Activated naive CD8-positive, alpha-beta T cell (primary cell): Measurements from ENCODE around the gene L3MBTL1.

ENCODE experiments used
- H3K27ac Mint-ChIP-seq: one replicate; pipeline ENCODE4 v1.8.0; 2021; ENCODE audit warnings: mixed read lengths
- H3K27me3 Mint-ChIP-seq: one replicate; pipeline ENCODE4 v1.8.0; 2021; ENCODE audit warnings: mixed read lengths
- H3K36me3 Mint-ChIP-seq: one replicate; pipeline ENCODE4 v1.8.0; 2021; ENCODE audit warnings: mixed read lengths
- H3K4me1 Mint-ChIP-seq: one replicate; pipeline ENCODE4 v1.8.0; 2021; ENCODE audit warnings: low read depth, mixed read lengths
- H3K4me3 Mint-ChIP-seq: one replicate; pipeline ENCODE4 v1.8.0; 2021; ENCODE audit warnings: mild to moderate bottlenecking, mixed read lengths
- H3K9me3 Mint-ChIP-seq: one replicate; pipeline ENCODE4 v1.8.0; 2021; ENCODE audit warnings: low read depth, mixed read lengths

Gene L3MBTL1

GRCh38 chr20:43520074-43520630 lies 12.7 kb downstream of the L3MBTL1 start:
- no peaks in the 10 kb centered on the region for H3K9me3 Mint-ChIP-seq
- H3K27me3 Mint-ChIP-seq: peaks cover 2% of the 10 kb centered on the region
- H3K4me3 Mint-ChIP-seq: no peak overlapping the region
- peaks cover 4% of the 10 kb centered on the region for H3K36me3 Mint-ChIP-seq
- H3K4me1 Mint-ChIP-seq: peaks cover 15% of the 10 kb centered on the region
- H3K27ac Mint-ChIP-seq: no peak overlapping the region

- peaks cover 4% of the 10 kb centered on the region for H3K36me3 Mint-ChIP-seq
- H3K4me3 Mint-ChIP-seq: no peak overlapping the region
- no peak overlapping the region for H3K27ac Mint-ChIP-seq
- peaks cover 2% of the 10 kb centered on the region for H3K27me3 Mint-ChIP-seq
- no peaks in the 10 kb centered on the region for H3K4me1 Mint-ChIP-seq
- no peaks in the 10 kb centered on the region for H3K9me3 Mint-ChIP-seq
Measured at GRCh38 chr20:43525021-43525420, 17.5 kb downstream of the L3MBTL1 start.

- H3K9me3 Mint-ChIP-seq: no peaks in the 10 kb centered on the region
- no peaks in the 10 kb centered on the region for H3K27me3 Mint-ChIP-seq
- no peak overlapping the region for H3K4me3 Mint-ChIP-seq
- H3K36me3 Mint-ChIP-seq: no peaks in the 10 kb centered on the region
- no peak overlapping the region for H3K27ac Mint-ChIP-seq
- no peaks in the 10 kb centered on the region for H3K4me1 Mint-ChIP-seq
Measured at GRCh38 chr20:43528258-43528875, 20.9 kb downstream of the L3MBTL1 start.

- no peak overlapping the region for H3K4me3 Mint-ChIP-seq
- no peaks in the 10 kb centered on the region for H3K4me1 Mint-ChIP-seq
- H3K9me3 Mint-ChIP-seq: no peaks in the 10 kb centered on the region
- H3K27ac Mint-ChIP-seq: no peak overlapping the region
- no peaks in the 10 kb centered on the region for H3K36me3 Mint-ChIP-seq
- H3K27me3 Mint-ChIP-seq: no peaks in the 10 kb centered on the region
Measured at GRCh38 chr20:43529051-43529450, 21.6 kb downstream of the L3MBTL1 start.

- Mint-ChIP-seq H3K27ac (no peak overlapping the region), H3K36me3 (no peaks in the 10 kb centered on the region), H3K4me3 (no peak overlapping the region)
Measured at GRCh38 chr20:43529457-43530153, 22.1 kb downstream of the L3MBTL1 start.

GRCh38 chr20:43530321-43531090 lies 23.0 kb downstream of the L3MBTL1 start:
- no peaks in the 10 kb centered on the region for H3K36me3 Mint-ChIP-seq
- H3K9me3 Mint-ChIP-seq: no peaks in the 10 kb centered on the region
- H3K27ac Mint-ChIP-seq: no peak overlapping the region
- no peaks in the 10 kb centered on the region for H3K27me3 Mint-ChIP-seq
- H3K4me3 Mint-ChIP-seq: no peak overlapping the region
- H3K4me1 Mint-ChIP-seq: no peaks in the 10 kb centered on the region

More at GRCh38 chr20:43529457-43530153, 22.1 kb downstream of the L3MBTL1 start:
- Mint-ChIP-seq H3K4me1 (no peaks in the 10 kb centered on the region), H3K27me3 (no peaks in the 10 kb centered on the region), H3K9me3 (no peaks in the 10 kb centered on the region)

- Mint-ChIP-seq H3K9me3 (no peaks in the 10 kb centered on the region), H3K27ac (no peak overlapping the region), H3K4me1 (no peaks in the 10 kb centered on the region), H3K27me3 (no peaks in the 10 kb centered on the region), H3K4me3 (no peak overlapping the region), H3K36me3 (no peaks in the 10 kb centered on the region)
Measured at GRCh38 chr20:43531091-43531443, 23.6 kb downstream of the L3MBTL1 start.

- Mint-ChIP-seq H3K36me3 (no peaks in the 10 kb centered on the region), H3K27me3 (no peaks in the 10 kb centered on the region), H3K9me3 (no peaks in the 10 kb centered on the region), H3K27ac (no peak overlapping the region), H3K4me1 (no peaks in the 10 kb centered on the region), H3K4me3 (no peak overlapping the region)
Measured at GRCh38 chr20:43532416-43533055, 25.0 kb downstream of the L3MBTL1 start.

- no peaks in the 10 kb centered on the region for H3K9me3 Mint-ChIP-seq
Measured at GRCh38 chr20:43533060-43533459, 25.6 kb downstream of the L3MBTL1 start.

GRCh38 chr20:43534016-43534415 lies 26.5 kb downstream of the L3MBTL1 start:
- Mint-ChIP-seq H3K36me3 (no peaks in the 10 kb centered on the region), H3K4me3 (no peak overlapping the region), H3K27me3 (no peaks in the 10 kb centered on the region), H3K4me1 (no peaks in the 10 kb centered on the region), H3K9me3 (no peaks in the 10 kb centered on the region), H3K27ac (no peak overlapping the region)

More at GRCh38 chr20:43533060-43533459, 25.6 kb downstream of the L3MBTL1 start:
- no peaks in the 10 kb centered on the region for H3K4me1 Mint-ChIP-seq
- H3K36me3 Mint-ChIP-seq: no peaks in the 10 kb centered on the region
- no peak overlapping the region for H3K27ac Mint-ChIP-seq
- no peak overlapping the region for H3K4me3 Mint-ChIP-seq
- H3K27me3 Mint-ChIP-seq: no peaks in the 10 kb centered on the region

GRCh38 chr20:43534791-43535350 lies 27.4 kb downstream of the L3MBTL1 start:
- Mint-ChIP-seq H3K27me3 (no peaks in the 10 kb centered on the region), H3K4me3 (no peak overlapping the region), H3K9me3 (no peaks in the 10 kb centered on the region), H3K4me1 (no peaks in the 10 kb centered on the region), H3K36me3 (no peaks in the 10 kb centered on the region), H3K27ac (no peak overlapping the region)

GRCh38 chr20:43535370-43536004 lies 28.0 kb downstream of the L3MBTL1 start:
- Mint-ChIP-seq H3K27me3 (no peaks in the 10 kb centered on the region), H3K4me1 (no peaks in the 10 kb centered on the region), H3K27ac (no peak overlapping the region)

GRCh38 chr20:43536041-43536816 lies 28.7 kb downstream of the L3MBTL1 start:
- Mint-ChIP-seq H3K4me3 (no peak overlapping the region), H3K9me3 (no peaks in the 10 kb centered on the region), H3K27ac (no peak overlapping the region), H3K36me3 (no peaks in the 10 kb centered on the region), H3K27me3 (no peaks in the 10 kb centered on the region), H3K4me1 (no peaks in the 10 kb centered on the region)

More at GRCh38 chr20:43535370-43536004, 28.0 kb downstream of the L3MBTL1 start:
- Mint-ChIP-seq H3K36me3 (no peaks in the 10 kb centered on the region), H3K4me3 (no peak overlapping the region), H3K9me3 (no peaks in the 10 kb centered on the region)
